Activated naive CD4-positive, alpha-beta T cell treated with anti-CD3 and anti-CD28 coated beads, Interleukin-2, amount 10 ng/mL, durations not matched to agents 7 days and 5 days (primary cell): ENCODE measurements around the gene RAB36.

Experiments used
- CTCF ChIA-PET: fragments of 350-600 bp; sonication (Branson Sonifier 250); formaldehyde crosslinking; loops from one replicate; lab custom pipeline; 2021; ENCODE audit warnings: antibody characterized with exemption; lab: Charles Lee
- DNase-seq: peaks from one replicate; pipeline ENCODE4 v3.0.0-alpha.2; 2020
- H3K27ac Mint-ChIP-seq: one replicate; pipeline ENCODE4 v1.8.0; 2021; ENCODE audit warnings: mild to moderate bottlenecking, moderate library complexity, mixed read lengths
- H3K27me3 Mint-ChIP-seq: one replicate; pipeline ENCODE4 v1.8.0; 2021; ENCODE audit warnings: mild to moderate bottlenecking, mixed read lengths
- H3K36me3 Mint-ChIP-seq: one replicate; pipeline ENCODE4 v1.8.0; 2021; ENCODE audit warnings: mixed read lengths
- H3K4me1 Mint-ChIP-seq: one replicate; pipeline ENCODE4 v1.8.0; 2021; ENCODE audit warnings: mixed read lengths
- H3K4me3 Mint-ChIP-seq: one replicate; pipeline ENCODE4 v1.8.0; 2021; ENCODE audit warnings: mild to moderate bottlenecking, moderate library complexity, mixed read lengths
- H3K9me3 Mint-ChIP-seq: one replicate; pipeline ENCODE4 v1.8.0; 2021; ENCODE audit warnings: mixed read lengths

RAB36 gene

GRCh38 chr22:23113067-23113846, 32.0 kb upstream of the RAB36 start:
- Mint-ChIP-seq H3K27me3 (peaks cover 6% of the 10 kb centered on the region), H3K4me1 (no peaks in the 10 kb centered on the region), H3K9me3 (no peaks in the 10 kb centered on the region), H3K4me3 (no peak overlapping the region), H3K36me3 (no peaks in the 10 kb centered on the region), H3K27ac (no peak overlapping the region)
- CTCF ChIA-PET: interaction anchor here (1.2 kb wide), 1 partner anchor 154 kb away, joined by 3 read pairs; no protein-coding TSS in a partner anchor
- DNase-seq: no peak

- CTCF ChIA-PET: interaction anchor here (1.2 kb wide), 1 partner anchor 155 kb away, joined by 3 read pairs; no protein-coding TSS in a partner anchor
- H3K4me1 Mint-ChIP-seq: no peaks in the 10 kb centered on the region
- H3K36me3 Mint-ChIP-seq: no peaks in the 10 kb centered on the region
- no peak overlapping the region for H3K4me3 Mint-ChIP-seq
- DNase-seq: no peak
- H3K27me3 Mint-ChIP-seq: peaks cover 6% of the 10 kb centered on the region
- H3K27ac Mint-ChIP-seq: no peak overlapping the region
- no peaks in the 10 kb centered on the region for H3K9me3 Mint-ChIP-seq
Measured at GRCh38 chr22:23113847-23114720, 31.2 kb upstream of the RAB36 start.

DNA sequence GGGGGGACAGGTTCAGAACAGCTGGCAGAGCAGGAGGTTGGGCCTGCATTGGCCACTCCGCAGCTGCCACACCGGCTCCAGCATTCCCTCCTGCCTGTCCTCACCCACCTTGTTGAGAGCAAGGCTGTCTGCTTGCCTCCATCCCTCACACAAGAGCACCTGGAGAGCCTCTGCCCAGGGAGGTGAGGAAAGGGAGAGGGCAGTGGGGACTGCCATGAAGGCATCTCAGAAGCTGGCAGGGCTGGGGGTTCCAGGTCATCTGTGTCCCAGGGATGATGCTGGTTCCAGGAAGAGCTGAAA, 30.6 kb upstream of the RAB36 start:
- CTCF ChIA-PET: interaction anchor here (1.2 kb wide), 1 partner anchor 155 kb away, joined by 3 read pairs; no protein-coding TSS in a partner anchor

DNA sequence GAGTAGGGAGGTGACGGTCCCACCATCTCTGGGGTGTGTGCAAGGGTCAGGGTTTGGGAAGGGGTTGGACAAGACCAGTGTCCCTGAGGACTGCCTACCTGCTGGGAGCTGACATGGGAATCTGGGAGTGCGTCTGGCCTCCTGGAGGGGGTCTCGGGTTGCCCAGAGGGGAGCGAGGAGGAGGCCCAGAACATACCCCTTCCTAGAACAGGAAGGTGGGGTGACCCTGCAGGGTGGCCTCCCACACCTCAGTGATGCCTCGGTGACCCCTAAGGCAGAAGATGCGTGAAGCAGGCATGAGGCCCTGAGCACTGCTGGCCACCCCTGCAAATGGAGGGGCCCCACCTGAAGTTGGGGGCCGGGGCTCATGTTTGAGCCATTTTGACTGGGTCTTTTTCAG, 29.9 kb upstream of the RAB36 start:
- Mint-ChIP-seq H3K4me1 (peaks cover 10% of the 10 kb centered on the region), H3K27ac (no peak overlapping the region), H3K36me3 (peaks cover 6% of the 10 kb centered on the region), H3K4me3 (no peak overlapping the region), H3K9me3 (peaks cover 5% of the 10 kb centered on the region), H3K27me3 (peaks cover 6% of the 10 kb centered on the region)
- CTCF ChIA-PET: no interaction called here
- DNase-seq: no peak

More for the DNA sequence above, 30.6 kb upstream of the RAB36 start:
- Mint-ChIP-seq H3K36me3 (peaks cover 2% of the 10 kb centered on the region), H3K4me3 (no peak overlapping the region), H3K27ac (peak overlapping the region; percentile 14), H3K27me3 (peaks cover 6% of the 10 kb centered on the region), H3K4me1 (peaks cover 6% of the 10 kb centered on the region), H3K9me3 (peaks cover 4% of the 10 kb centered on the region)
- DNase-seq: no peak

DNA sequence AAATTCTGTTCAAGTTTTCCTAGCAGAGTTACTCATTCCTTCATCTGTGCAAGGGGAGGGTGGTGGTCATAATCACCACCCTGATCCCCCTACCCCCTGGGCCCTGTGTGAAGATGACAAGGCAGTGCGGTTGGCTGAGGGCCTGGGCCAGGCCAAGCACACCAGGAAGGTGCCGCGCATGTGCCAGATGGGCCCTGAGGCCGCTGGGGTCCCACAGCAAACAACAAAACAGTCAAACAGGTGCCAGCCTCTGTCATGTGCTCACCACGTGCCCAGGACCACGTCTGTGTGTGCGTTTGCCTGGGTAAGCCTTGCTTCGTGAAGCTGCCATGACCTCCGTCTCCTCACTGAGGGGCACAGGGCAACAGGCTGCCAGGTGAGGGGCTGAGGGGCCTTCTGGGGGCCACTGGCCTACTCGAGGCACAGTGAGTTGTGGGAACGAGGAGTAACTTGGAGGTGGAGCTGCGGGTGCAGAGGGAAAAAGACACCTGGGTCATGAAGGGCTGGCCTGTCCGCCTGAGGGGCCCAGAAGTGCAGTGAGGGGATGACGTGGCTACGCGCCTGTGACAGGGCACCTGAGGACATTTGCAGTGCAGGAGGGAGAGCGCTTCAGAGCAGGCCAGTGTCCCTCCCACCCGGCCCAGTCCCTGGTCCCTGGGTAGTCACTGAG, 29.3 kb upstream of the RAB36 start:
- Mint-ChIP-seq H3K27me3 (peaks cover 6% of the 10 kb centered on the region), H3K9me3 (peaks cover 5% of the 10 kb centered on the region), H3K4me1 (peaks cover 13% of the 10 kb centered on the region), H3K27ac (no peak overlapping the region), H3K4me3 (no peak overlapping the region), H3K36me3 (peaks cover 6% of the 10 kb centered on the region)
- CTCF ChIA-PET: interaction anchor here (0.8 kb wide), 1 partner anchor 449 kb away, joined by 3 read pairs; no protein-coding TSS in a partner anchor
- DNase-seq: no peak

- CTCF ChIA-PET: interaction anchor here (0.8 kb wide), 1 partner anchor 450 kb away, joined by 3 read pairs; no protein-coding TSS in a partner anchor
- H3K4me3 Mint-ChIP-seq: no peak overlapping the region
- H3K9me3 Mint-ChIP-seq: peaks cover 5% of the 10 kb centered on the region
Measured at GRCh38 chr22:23116506-23117263, 28.6 kb upstream of the RAB36 start.

DNA sequence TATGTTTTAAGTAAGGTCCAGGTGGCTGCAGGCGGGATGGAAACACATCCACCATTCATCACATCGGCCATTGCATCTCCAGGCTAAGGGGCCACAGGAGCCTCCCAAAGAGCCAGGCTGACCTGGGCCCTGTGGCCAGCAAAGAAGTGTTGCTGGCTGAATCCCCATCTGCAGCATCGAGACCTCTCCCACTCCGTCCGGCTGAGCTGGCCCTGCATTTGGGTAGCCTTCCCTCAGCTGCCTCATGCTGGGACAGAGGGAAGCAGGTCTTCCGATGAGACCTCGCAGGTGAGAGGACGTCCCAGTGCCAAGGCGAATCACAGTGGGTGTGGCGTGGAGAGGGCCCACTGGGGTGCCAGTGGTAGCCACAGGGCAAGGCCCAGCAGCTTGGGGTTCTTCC, 28.0 kb upstream of the RAB36 start:
- H3K27ac Mint-ChIP-seq: no peak overlapping the region
- peaks cover 2% of the 10 kb centered on the region for H3K27me3 Mint-ChIP-seq
- H3K9me3 Mint-ChIP-seq: peaks cover 5% of the 10 kb centered on the region
- H3K36me3 Mint-ChIP-seq: peaks cover 6% of the 10 kb centered on the region
- CTCF ChIA-PET: no interaction called here
- DNase-seq: no peak
- H3K4me1 Mint-ChIP-seq: peaks cover 13% of the 10 kb centered on the region
- no peak overlapping the region for H3K4me3 Mint-ChIP-seq

More at GRCh38 chr22:23116506-23117263, 28.6 kb upstream of the RAB36 start:
- H3K27ac Mint-ChIP-seq: no peak overlapping the region
- H3K36me3 Mint-ChIP-seq: peaks cover 6% of the 10 kb centered on the region
- peaks cover 13% of the 10 kb centered on the region for H3K4me1 Mint-ChIP-seq
- H3K27me3 Mint-ChIP-seq: peaks cover 6% of the 10 kb centered on the region
- DNase-seq: no peak

DNA sequence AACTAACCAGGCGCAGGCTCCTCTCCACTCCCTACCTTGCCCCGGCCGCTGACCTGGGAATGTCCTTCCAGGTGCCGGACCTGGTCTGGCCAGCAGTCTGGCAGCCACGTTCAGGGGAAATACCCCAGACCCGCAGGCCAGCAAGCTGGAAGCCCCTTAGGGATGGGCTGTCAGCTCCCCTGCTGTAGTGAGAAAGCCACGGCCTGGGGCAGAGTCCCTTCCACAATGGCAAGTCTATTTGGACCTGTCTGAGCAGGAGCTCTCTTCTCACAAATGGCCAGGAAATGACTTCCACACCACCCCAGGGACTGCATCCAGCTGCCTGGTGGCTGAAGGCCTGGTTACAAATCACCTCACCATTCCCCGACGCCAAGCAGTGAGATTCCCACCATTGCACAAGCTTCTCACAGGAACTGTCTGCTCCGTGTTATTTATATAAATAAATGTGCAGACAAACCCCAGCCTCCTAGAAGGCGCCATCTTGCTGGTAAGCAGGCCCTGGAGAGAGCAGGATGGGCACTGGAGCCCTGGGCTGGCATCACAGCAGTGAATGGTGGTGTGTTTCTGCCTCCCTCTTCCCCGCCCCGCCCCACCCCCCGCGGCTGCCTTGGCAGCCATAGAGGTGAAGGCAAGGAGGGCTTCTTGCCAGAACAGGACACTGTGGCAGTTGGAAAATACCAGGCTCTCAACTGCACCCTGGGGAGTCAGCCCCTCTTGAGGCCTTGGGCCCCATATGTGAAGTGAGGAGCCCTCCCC, 27.2 kb upstream of the RAB36 start:
- no peak overlapping the region for H3K4me3 Mint-ChIP-seq
- CTCF ChIA-PET: interaction anchor here (0.9 to 1.1 kb wide), 2 partner anchors 10 to 362 kb away, joined by 3 read pairs; no protein-coding TSS in a partner anchor
- H3K36me3 Mint-ChIP-seq: peaks cover 6% of the 10 kb centered on the region
- H3K27ac Mint-ChIP-seq: no peak overlapping the region
- DNase-seq: no peak
- peaks cover 13% of the 10 kb centered on the region for H3K4me1 Mint-ChIP-seq
- peaks cover 5% of the 10 kb centered on the region for H3K9me3 Mint-ChIP-seq
- H3K27me3 Mint-ChIP-seq: no peaks in the 10 kb centered on the region

DNA sequence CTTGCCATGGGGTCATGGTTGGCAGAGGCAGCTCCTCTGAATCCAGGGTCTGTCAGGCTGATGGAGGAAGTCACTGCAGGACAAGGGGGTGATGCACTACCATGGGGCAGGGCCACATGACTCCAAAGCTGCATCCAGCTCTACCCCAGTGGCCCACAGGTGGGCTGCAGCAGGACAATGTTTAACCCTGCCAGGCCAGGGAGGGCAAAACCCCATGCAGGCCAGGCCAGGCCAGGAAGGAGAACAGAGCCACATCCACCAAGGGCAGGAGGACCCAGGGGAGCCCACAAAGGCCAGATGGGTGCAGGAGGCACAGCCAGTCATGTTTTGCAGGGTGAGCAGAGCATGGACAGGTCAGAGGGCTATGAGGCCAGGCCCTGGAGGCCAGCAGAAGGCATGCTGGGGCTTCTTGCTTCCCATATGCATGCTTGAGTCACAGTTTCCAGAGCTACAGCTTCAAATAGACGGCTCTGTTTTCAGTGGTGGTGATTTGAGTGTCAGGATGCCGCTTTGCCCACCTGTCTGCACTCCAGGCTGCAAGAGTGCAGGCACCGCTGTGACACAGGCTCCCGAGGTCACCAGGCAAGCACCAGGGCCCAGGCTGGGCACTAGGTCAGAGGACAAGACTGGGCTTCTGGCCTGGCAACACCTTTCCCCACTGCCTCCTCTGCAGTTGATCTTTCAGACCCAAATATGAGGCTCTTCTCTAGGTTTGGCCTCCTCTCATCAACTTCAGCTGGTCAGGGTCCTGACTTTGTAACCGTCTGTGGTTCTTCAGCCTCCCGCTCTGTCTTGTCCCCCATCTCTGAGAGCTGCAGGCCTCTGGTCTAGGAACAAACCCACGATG, 26.4 kb upstream of the RAB36 start:
- H3K36me3 Mint-ChIP-seq: peaks cover 6% of the 10 kb centered on the region
- no peak overlapping the region for H3K4me3 Mint-ChIP-seq
- peaks cover 13% of the 10 kb centered on the region for H3K4me1 Mint-ChIP-seq
- peak overlapping the region; percentile 69 for H3K27ac Mint-ChIP-seq
- peaks cover 5% of the 10 kb centered on the region for H3K9me3 Mint-ChIP-seq
- DNase-seq: no peak
- H3K27me3 Mint-ChIP-seq: no peaks in the 10 kb centered on the region
- CTCF ChIA-PET: interaction anchor here (0.9 to 2.4 kb wide), 7 partner anchors 9 to 363 kb away, joined by 3 to 12 read pairs (median 4); no protein-coding TSS in a partner anchor

- Mint-ChIP-seq H3K27me3 (no peaks in the 10 kb centered on the region), H3K4me3 (peak overlapping the region; percentile 8), H3K9me3 (peaks cover 5% of the 10 kb centered on the region), H3K4me1 (peaks cover 13% of the 10 kb centered on the region), H3K27ac (peak overlapping the region; percentile 74), H3K36me3 (peaks cover 6% of the 10 kb centered on the region)
- peak; percentile 66 for DNase-seq
- CTCF ChIA-PET: interaction anchor here (1.0 to 2.4 kb wide), 5 partner anchors 8 to 170 kb away, joined by 3 to 12 read pairs (median 6); no protein-coding TSS in a partner anchor
Measured at GRCh38 chr22:23119494-23120414, 25.5 kb upstream of the RAB36 start.

DNA sequence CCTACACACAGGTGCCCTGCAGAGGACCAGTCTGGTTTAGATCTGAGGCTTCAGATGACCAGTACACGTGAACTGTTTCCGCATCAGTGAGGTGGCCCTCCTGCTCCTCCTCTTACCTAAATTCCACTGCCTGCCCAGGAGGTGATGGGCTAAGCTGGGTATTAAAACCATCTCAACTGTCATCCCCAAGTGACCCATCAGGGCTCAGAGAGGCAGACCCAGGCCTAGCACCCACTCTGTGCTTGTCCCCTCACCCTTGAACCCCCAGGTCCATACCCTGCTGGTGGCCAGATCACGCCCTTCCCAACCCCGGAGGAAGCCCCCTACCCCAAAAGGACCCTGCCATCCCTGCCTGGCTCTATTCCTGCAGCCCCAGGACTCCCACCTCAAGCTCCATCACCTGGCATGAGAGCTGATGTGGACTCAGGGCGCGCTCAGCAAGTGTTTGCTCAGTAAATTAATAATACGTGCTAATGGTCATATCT, 24.8 kb upstream of the RAB36 start:
- Mint-ChIP-seq H3K27me3 (no peaks in the 10 kb centered on the region), H3K9me3 (peaks cover 5% of the 10 kb centered on the region), H3K27ac (peak overlapping the region; percentile 74), H3K36me3 (peaks cover 6% of the 10 kb centered on the region), H3K4me3 (no peak overlapping the region), H3K4me1 (peaks cover 13% of the 10 kb centered on the region)
- CTCF ChIA-PET: interaction anchor here (0.6 to 2.4 kb wide), 4 partner anchors 145 to 332 kb away, joined by 4 to 12 read pairs (median 8); no protein-coding TSS in a partner anchor
- no peak for DNase-seq
